PC-3 (cell line): Measurements from ENCODE around the gene TEX51. TPM values are rescaled to one million over a fixed set of nuclear protein-coding genes. Genes with fewer than 3 reads are reported as not detected.

Source experiments
- ATAC-seq: fragments of 200-7000 bp; cut with Tn5 transposase; 2 replicates; pipeline ENCODE4 v1.9.1; 2020; ENCODE audit warnings: mild to moderate bottlenecking, moderate library complexity
- BruUV-seq: library from RNA; stranded (reverse); fragments of 400-500 nt; replicated peaks from 2 replicates; lab custom pipeline; 2021; lab: Mats Ljungman, UMichigan
- CTCF ChIA-PET: fragments of 300-600 bp; sonication (Branson Sonifier 250); formaldehyde crosslinking; loops from one replicate; lab custom pipeline; 2022; ENCODE audit warnings: antibody characterized with exemption; lab: Charles Lee
- POLR2A ChIA-PET: fragments of 300-600 bp; sonication (Branson Sonifier 250); formaldehyde crosslinking; loops from one replicate; lab custom pipeline; 2022; ENCODE audit warnings: antibody characterized with exemption; ENCODE audit not compliant: unreplicated experiment; lab: Charles Lee
- DNase-seq: peaks from one replicate; pipeline ENCODE4 v3.0.0-alpha.2; 2015
- H2AFZ ChIP-seq: fragments of 300-600 bp; sonication (generic); 2 replicates; pipeline ENCODE4 v1.6.0; 2016; ENCODE audit warnings: antibody characterized with exemption, low read length
- H3F3A ChIP-seq: fragments of 300-600 bp; sonication (generic); one replicate; pipeline ENCODE4 v1.6.0; 2017; ENCODE audit warnings: antibody characterized with exemption, low read length, control low read depth, mild to moderate bottlenecking; ENCODE audit not compliant: unreplicated experiment
- H3K27ac ChIP-seq: fragments of 300-600 bp; sonication (generic); 2 replicates; pipeline ENCODE4 v1.5.1; 2016; ENCODE audit warnings: mild to moderate bottlenecking, low read length
- H3K27me3 ChIP-seq: fragments of 300-600 bp; sonication (generic); 2 replicates; pipeline ENCODE4 v1.6.1; 2016; ENCODE audit warnings: low read length, mixed read lengths
- H3K36me3 ChIP-seq: fragments of 300-600 bp; sonication (generic); 2 replicates; pipeline ENCODE4 v1.6.1; 2016; ENCODE audit warnings: low read depth, mixed run types, low read length, mixed read lengths
- H3K4me1 ChIP-seq: fragments of 300-600 bp; sonication (generic); 2 replicates; pipeline ENCODE4 v1.5.1; 2016; ENCODE audit warnings: low read length; ENCODE audit not compliant: insufficient read depth
- H3K4me2 ChIP-seq: fragments of 300-600 bp; sonication (generic); 2 replicates; pipeline ENCODE4 v1.6.0; 2016; ENCODE audit warnings: low read length
- H3K4me3 ChIP-seq: fragments of 300-600 bp; sonication (generic); 2 replicates; pipeline ENCODE4 v1.5.1; 2016; ENCODE audit warnings: mild to moderate bottlenecking, low read length, mixed read lengths
- H3K79me2 ChIP-seq: fragments of 300-600 bp; sonication (generic); 2 replicates; pipeline ENCODE4 v1.6.1; 2017; ENCODE audit warnings: low read length, mixed read lengths
- H3K9ac ChIP-seq: fragments of 300-600 bp; sonication (generic); 2 replicates; pipeline ENCODE4 v1.6.0; 2016; ENCODE audit warnings: mild to moderate bottlenecking, low read length
- H3K9me2 ChIP-seq: fragments of 300-600 bp; sonication (generic); replicated peaks from 2 replicates; pipeline ENCODE4 v1.6.1; 2016; ENCODE audit warnings: mixed run types, low read length, mixed read lengths
- H3K9me3 ChIP-seq: fragments of 300-600 bp; sonication (generic); 2 replicates; pipeline ENCODE4 v1.6.1; 2016; ENCODE audit warnings: low read length, mixed read lengths
- H4K20me1 ChIP-seq: fragments of 300-600 bp; sonication (generic); 2 replicates; pipeline ENCODE4 v1.6.1; 2016; ENCODE audit warnings: low read length, mixed read lengths
- CTCF ChIP-seq: fragments of 300-600 bp; sonication (generic); conservative IDR thresholded peaks from 2 replicates; pipeline ENCODE4 v1.5.1; 2017; ENCODE audit warnings: antibody characterized with exemption, low read depth, mild to moderate bottlenecking, low read length
- EZH2 ChIP-seq: fragments of 300-600 bp; sonication (generic); IDR thresholded peaks from one replicate; pipeline ENCODE4 v1.6.1; 2017; ENCODE audit warnings: antibody characterized with exemption, mild to moderate bottlenecking, low read length; ENCODE audit not compliant: unreplicated experiment
- EZH2phosphoT487 ChIP-seq: fragments of 300-600 bp; sonication (generic); IDR thresholded peaks from 2 replicates; pipeline ENCODE4 v1.6.1; 2018; ENCODE audit warnings: mild to moderate bottlenecking, antibody characterized with exemption, low read length, borderline replicate concordance
- intact Hi-C: fragments of 100-400 bp; cut with micrococcal nuclease; formaldehyde crosslinking; loops from 2 replicates; pipeline ENCODE4 v1.9.0; 2023
- total RNA-seq: library from RNA; depleted of rRNA; stranded (reverse); fragments of >200 nt; gene quantifications from 2 replicates; pipeline ENCODE4 v1.2.3, GENCODE V29; 2014

Gene TEX51
- total RNA-seq, 1 experiment from 2014 or later = not detected

GRCh38 chr2:126902152-126902835 lies 3.6 kb downstream of the TEX51 start:
- ChIA-PET POLR2A (no interaction called here), CTCF (no interaction called here)
- H3K27me3 ChIP-seq = peaks cover 45% of the 10 kb centered on the region
- H3K9me2 ChIP-seq = no peaks in the 10 kb centered on the region
- no peak overlapping the region for H3K9ac ChIP-seq
- BruUV-seq = no TSS peak
- H3K36me3 ChIP-seq = no peaks in the 10 kb centered on the region
- H3F3A ChIP-seq = no peaks in the 10 kb centered on the region
- no peaks in the 10 kb centered on the region for H4K20me1 ChIP-seq
- intact Hi-C loops = no loop called here
- H3K27ac ChIP-seq = no peak overlapping the region
- no peaks in the 10 kb centered on the region for H3K9me3 ChIP-seq
- H2AFZ ChIP-seq = no peak overlapping the region
- H3K4me3 ChIP-seq = no peak overlapping the region
- no peaks in the 10 kb centered on the region for H3K4me1 ChIP-seq
- H3K4me2 ChIP-seq = no peak overlapping the region
- H3K79me2 ChIP-seq = no peaks in the 10 kb centered on the region
- DNase-seq (no peak), ATAC-seq (no peak)
- TF ChIP-seq CTCF (no peak), EZH2phosphoT487 (no peak), EZH2 (no peak)

GRCh38 chr2:126902859-126903258 lies 4.2 kb downstream of the TEX51 start:
- H3K79me2 ChIP-seq = no peaks in the 10 kb centered on the region
- no peaks in the 10 kb centered on the region for H3K9me2 ChIP-seq
- no peak overlapping the region for H3K9ac ChIP-seq
- intact Hi-C loops = no loop called here
- no peaks in the 10 kb centered on the region for H3K9me3 ChIP-seq
- BruUV-seq = no TSS peak
- no peak overlapping the region for H2AFZ ChIP-seq
- H3K27ac ChIP-seq = no peak overlapping the region
- no peaks in the 10 kb centered on the region for H3F3A ChIP-seq
- H3K4me2 ChIP-seq = no peak overlapping the region
- no peaks in the 10 kb centered on the region for H3K4me1 ChIP-seq
- TF ChIP-seq EZH2 (no peak), CTCF (no peak), EZH2phosphoT487 (no peak)
- no peak overlapping the region for H3K4me3 ChIP-seq
- POLR2A ChIA-PET = no interaction called here
- CTCF ChIA-PET = no interaction called here
- no peaks in the 10 kb centered on the region for H4K20me1 ChIP-seq
- no peak for DNase-seq
- ATAC-seq = no peak
- peaks cover 50% of the 10 kb centered on the region for H3K27me3 ChIP-seq
- no peaks in the 10 kb centered on the region for H3K36me3 ChIP-seq

- H3K9ac ChIP-seq = no peak overlapping the region
- H3K9me2 ChIP-seq = no peaks in the 10 kb centered on the region
- H3K79me2 ChIP-seq = no peaks in the 10 kb centered on the region
- no peak for DNase-seq
- POLR2A ChIA-PET = no interaction called here
- intact Hi-C loops = no loop called here
- H3K9me3 ChIP-seq = no peaks in the 10 kb centered on the region
- peaks cover 57% of the 10 kb centered on the region for H3K27me3 ChIP-seq
- no peak for ATAC-seq
- no peaks in the 10 kb centered on the region for H3K4me1 ChIP-seq
- H3K4me2 ChIP-seq = no peak overlapping the region
- no peak overlapping the region for H2AFZ ChIP-seq
- CTCF ChIA-PET = no interaction called here
- no peak overlapping the region for H3K27ac ChIP-seq
- no peak overlapping the region for H3K4me3 ChIP-seq
- H3K36me3 ChIP-seq = no peaks in the 10 kb centered on the region
- no TSS peak for BruUV-seq
- no peaks in the 10 kb centered on the region for H3F3A ChIP-seq
- no peaks in the 10 kb centered on the region for H4K20me1 ChIP-seq
- TF ChIP-seq EZH2phosphoT487 = no peak
- TF ChIP-seq CTCF = no peak
- no peak for TF ChIP-seq EZH2
Measured at GRCh38 chr2:126905991-126906390, 7.3 kb downstream of the TEX51 start.
